ENCODE results near the gene UNC5B.

DNA sequence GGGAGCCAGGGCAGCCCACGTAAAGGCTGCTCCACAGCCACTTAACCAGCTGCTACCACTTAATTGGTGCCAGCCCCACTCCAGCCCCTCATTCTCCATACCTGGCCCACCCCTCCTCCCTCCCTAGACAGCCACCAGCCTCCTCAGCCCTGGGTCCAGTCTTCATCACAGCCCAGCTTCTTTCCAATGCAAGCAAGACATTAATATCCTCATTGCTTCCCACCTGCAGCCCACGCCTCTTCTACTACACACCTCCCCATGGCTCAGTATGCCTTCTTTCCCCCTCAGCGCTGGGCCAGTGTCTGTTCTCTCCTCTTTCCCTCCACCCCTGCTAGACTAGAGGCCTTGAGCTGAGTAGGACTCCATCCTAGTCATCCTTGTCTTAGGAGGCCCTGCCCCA, 33.5 kb upstream of the UNC5B start:
- TF ChIP-seq, protein P1, sequence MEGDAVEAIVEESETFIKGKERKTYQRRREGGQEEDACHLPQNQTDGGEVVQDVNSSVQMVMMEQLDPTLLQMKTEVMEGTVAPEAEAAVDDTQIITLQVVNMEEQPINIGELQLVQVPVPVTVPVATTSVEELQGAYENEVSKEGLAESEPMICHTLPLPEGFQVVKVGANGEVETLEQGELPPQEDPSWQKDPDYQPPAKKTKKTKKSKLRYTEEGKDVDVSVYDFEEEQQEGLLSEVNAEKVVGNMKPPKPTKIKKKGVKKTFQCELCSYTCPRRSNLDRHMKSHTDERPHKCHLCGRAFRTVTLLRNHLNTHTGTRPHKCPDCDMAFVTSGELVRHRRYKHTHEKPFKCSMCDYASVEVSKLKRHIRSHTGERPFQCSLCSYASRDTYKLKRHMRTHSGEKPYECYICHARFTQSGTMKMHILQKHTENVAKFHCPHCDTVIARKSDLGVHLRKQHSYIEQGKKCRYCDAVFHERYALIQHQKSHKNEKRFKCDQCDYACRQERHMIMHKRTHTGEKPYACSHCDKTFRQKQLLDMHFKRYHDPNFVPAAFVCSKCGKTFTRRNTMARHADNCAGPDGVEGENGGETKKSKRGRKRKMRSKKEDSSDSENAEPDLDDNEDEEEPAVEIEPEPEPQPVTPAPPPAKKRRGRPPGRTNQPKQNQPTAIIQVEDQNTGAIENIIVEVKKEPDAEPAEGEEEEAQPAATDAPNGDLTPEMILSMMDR (IDR thresholded peaks at IDR 0.05; ENCODE audit: insufficient read depth, low read length), result no peak
- TF ChIP-seq, protein P2, sequence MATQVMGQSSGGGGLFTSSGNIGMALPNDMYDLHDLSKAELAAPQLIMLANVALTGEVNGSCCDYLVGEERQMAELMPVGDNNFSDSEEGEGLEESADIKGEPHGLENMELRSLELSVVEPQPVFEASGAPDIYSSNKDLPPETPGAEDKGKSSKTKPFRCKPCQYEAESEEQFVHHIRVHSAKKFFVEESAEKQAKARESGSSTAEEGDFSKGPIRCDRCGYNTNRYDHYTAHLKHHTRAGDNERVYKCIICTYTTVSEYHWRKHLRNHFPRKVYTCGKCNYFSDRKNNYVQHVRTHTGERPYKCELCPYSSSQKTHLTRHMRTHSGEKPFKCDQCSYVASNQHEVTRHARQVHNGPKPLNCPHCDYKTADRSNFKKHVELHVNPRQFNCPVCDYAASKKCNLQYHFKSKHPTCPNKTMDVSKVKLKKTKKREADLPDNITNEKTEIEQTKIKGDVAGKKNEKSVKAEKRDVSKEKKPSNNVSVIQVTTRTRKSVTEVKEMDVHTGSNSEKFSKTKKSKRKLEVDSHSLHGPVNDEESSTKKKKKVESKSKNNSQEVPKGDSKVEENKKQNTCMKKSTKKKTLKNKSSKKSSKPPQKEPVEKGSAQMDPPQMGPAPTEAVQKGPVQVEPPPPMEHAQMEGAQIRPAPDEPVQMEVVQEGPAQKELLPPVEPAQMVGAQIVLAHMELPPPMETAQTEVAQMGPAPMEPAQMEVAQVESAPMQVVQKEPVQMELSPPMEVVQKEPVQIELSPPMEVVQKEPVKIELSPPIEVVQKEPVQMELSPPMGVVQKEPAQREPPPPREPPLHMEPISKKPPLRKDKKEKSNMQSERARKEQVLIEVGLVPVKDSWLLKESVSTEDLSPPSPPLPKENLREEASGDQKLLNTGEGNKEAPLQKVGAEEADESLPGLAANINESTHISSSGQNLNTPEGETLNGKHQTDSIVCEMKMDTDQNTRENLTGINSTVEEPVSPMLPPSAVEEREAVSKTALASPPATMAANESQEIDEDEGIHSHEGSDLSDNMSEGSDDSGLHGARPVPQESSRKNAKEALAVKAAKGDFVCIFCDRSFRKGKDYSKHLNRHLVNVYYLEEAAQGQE (IDR thresholded peaks at IDR 0.05; ENCODE audit: insufficient replicate concordance, low read depth), result no peak
- TF ChIP-seq SPI1 (IDR thresholded peaks at IDR 0.05; ENCODE audit: borderline replicate concordance, low read depth), result no peak
